ENCODE measurements around the gene COL5A1.
"Not testable (repeated sequence)": the region's sequence is repeated elsewhere in the genome, so short reads cannot be mapped to it uniquely, and the experiment has no call there.

The COL5A1 gene

GRCh38 chr9:134852906-134853654, 211.5 kb downstream of the COL5A1 start:
- no peak for DNase-seq (ENCODE audit: low read depth in 2 of 2)

- DNase-seq (ENCODE audit: low read depth in 2 of 2): no peak
Measured at GRCh38 chr9:134853893-134854292, 212.3 kb downstream of the COL5A1 start.

GRCh38 chr9:134854541-134854981, 213.0 kb downstream of the COL5A1 start:
- DNase-seq (ENCODE audit: low read depth in 2 of 2): no peak

GRCh38 chr9:134855231-134855899, 213.8 kb downstream of the COL5A1 start:
- no peak for DNase-seq (ENCODE audit: low read depth in 2 of 2)

GRCh38 chr9:134855900-134856377, 214.3 kb downstream of the COL5A1 start:
- DNase-seq (ENCODE audit: low read depth in 2 of 2): no peak

GRCh38 chr9:134857451-134857850, 215.8 kb downstream of the COL5A1 start:
- not testable (repeated sequence) for DNase-seq (ENCODE audit: low read depth in 2 of 2)

- no peak for DNase-seq (ENCODE audit: low read depth in 2 of 2)
Measured at GRCh38 chr9:134858051-134858841, 216.6 kb downstream of the COL5A1 start.

GRCh38 chr9:134860510-134860909, 218.9 kb downstream of the COL5A1 start:
- DNase-seq (ENCODE audit: low read depth in 2 of 2): no peak

GRCh38 chr9:134861595-134862334, 220.2 kb downstream of the COL5A1 start:
- no peak for DNase-seq (ENCODE audit: low read depth in 2 of 2)

GRCh38 chr9:134863306-134863902, 221.8 kb downstream of the COL5A1 start:
- DNase-seq (ENCODE audit: low read depth in 2 of 2): no peak

- DNase-seq (ENCODE audit: low read depth in 2 of 2): no peak
Measured at GRCh38 chr9:134863941-134864820, 222.6 kb downstream of the COL5A1 start.

- DNase-seq (ENCODE audit: low read depth in 2 of 2): no peak
Measured at GRCh38 chr9:134864821-134865190, 223.2 kb downstream of the COL5A1 start.

GRCh38 chr9:134867917-134868750, 226.5 kb downstream of the COL5A1 start:
- no peak for DNase-seq (ENCODE audit: low read depth in 2 of 2)

DNA sequence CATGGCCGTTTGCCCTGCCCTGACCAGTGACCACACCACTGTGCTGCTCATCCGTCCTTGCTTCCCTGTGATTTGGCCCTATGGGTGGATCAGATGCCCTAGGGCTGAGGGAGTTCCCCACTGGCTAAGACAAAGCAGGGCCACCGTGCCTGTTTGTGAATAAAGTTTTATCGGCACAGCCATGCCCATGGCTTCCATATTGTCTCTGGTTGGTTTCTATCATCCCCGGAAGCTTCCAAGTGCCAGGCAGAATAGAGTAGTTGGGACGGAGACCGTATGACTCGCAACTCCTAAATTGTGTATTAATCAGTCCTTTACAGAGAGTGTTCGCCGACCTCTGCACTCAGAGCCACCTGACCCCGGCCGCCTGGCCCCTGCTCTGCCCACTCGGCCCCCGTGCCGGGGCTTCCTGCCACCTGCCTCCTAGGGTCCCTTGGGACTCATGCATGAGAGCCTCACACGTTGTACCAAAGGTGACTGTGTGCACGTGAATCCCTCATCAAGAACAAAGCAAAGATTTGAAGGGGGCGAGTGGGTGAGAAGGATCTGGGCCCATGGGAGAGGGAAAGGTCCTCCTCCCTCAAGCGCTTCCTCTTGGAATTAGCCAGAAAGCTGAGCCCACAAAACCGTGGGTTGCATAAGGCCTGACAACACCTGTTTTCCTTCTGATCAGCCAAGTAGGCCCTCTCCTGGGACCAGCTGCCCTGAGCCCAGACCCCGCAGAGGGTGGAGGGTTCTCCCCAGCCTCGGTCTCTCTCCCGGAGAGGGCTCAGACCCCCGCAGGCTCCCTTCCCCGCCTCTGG, 227.3 kb downstream of the COL5A1 start:
- DNase-seq (ENCODE audit: low read depth in 2 of 2): no peak

- no peak for DNase-seq (ENCODE audit: low read depth in 2 of 2)
Measured at GRCh38 chr9:134869554-134870300, 228.1 kb downstream of the COL5A1 start.

DNA sequence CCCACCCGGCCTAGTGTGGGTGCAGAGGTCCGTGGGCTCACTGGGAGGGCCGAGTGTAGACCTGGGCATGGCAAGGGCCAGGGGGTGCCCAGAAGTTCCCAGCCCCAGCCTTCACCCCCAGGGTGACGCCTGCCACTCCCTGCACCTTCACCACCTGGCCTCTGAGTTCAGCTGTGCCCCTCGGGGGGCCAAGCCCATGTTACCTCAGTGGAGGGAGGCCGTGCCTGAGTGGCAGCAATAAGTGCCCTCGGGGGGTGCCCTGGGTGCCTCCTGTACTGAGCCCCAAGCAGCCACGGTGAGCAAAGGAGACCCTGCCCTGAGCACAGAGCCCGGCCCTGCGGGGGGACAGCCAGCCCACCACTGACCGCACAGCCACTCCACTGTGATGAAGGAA, 228.7 kb downstream of the COL5A1 start:
- DNase-seq (ENCODE audit: low read depth in 2 of 2): no peak

GRCh38 chr9:134870746-134871662, 229.4 kb downstream of the COL5A1 start:
- no peak for DNase-seq (ENCODE audit: low read depth in 2 of 2)
